ENCODE measurements around the gene CLDN4.

GRCh38 chr7:73841689-73842066, 10.9 kb downstream of the CLDN4 start:
- TF ChIP-seq EZH2phosphoT487 (IDR thresholded peaks at IDR 0.05; ENCODE audit: borderline replicate concordance), result no peak
- TF ChIP-seq, protein P1, sequence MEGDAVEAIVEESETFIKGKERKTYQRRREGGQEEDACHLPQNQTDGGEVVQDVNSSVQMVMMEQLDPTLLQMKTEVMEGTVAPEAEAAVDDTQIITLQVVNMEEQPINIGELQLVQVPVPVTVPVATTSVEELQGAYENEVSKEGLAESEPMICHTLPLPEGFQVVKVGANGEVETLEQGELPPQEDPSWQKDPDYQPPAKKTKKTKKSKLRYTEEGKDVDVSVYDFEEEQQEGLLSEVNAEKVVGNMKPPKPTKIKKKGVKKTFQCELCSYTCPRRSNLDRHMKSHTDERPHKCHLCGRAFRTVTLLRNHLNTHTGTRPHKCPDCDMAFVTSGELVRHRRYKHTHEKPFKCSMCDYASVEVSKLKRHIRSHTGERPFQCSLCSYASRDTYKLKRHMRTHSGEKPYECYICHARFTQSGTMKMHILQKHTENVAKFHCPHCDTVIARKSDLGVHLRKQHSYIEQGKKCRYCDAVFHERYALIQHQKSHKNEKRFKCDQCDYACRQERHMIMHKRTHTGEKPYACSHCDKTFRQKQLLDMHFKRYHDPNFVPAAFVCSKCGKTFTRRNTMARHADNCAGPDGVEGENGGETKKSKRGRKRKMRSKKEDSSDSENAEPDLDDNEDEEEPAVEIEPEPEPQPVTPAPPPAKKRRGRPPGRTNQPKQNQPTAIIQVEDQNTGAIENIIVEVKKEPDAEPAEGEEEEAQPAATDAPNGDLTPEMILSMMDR (conservative IDR thresholded peaks at IDR 0.05; ENCODE audit: low read length), result no peak
